ENCODE results near the gene PRRC1. TPM values are rescaled to one million over a fixed set of nuclear protein-coding genes. Genes with fewer than 3 reads are reported as not detected.

PRRC1 gene
- total and polyA plus RNA-seq, 4 donors = 19.6 to 44.1 (median 25.6) TPM

DNA sequence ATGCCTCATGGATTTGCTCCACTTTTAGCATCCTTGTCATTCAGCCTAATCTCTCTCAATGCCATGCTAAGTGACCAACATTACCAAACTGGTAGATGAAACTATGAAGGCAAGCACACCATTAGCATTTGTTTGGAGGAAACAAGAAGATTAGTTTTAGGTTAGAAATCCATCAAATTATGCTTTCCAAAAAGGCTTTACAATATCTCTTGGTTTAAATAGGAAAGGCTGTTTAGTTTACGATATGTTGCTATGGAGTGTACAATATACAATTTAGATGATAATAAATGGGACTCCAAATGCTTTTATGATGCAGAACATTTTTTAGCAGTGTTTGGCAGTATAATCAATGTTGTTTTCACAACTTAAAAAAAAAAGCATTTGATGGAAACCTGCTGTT lies 83.7 kb downstream of the PRRC1 start:
- H3K27ac ChIP-seq (ENCODE audit: low read depth in 1 of 2, low read length in 2 of 2) = no peak overlapping the region
- H3K9me3 ChIP-seq (ENCODE audit: control insufficient read depth in 4 of 4, low read length in 3 of 4) = no peaks in the 10 kb centered on the region
- no peaks in the 10 kb centered on the region for H3K4me1 ChIP-seq (ENCODE audit: control insufficient read depth in 4 of 4, insufficient read depth in 4 of 4, low read length in 3 of 4)
- H3K27me3 ChIP-seq (ENCODE audit: control insufficient read depth in 4 of 4, insufficient read depth in 4 of 4, low read length in 3 of 4) = peaks cover 0 to 5% (median 0%) of the 10 kb centered on the region in 4 donors
- no peaks in the 10 kb centered on the region for H3K36me3 ChIP-seq (ENCODE audit: control insufficient read depth in 4 of 4, insufficient read depth in 3 of 4, low read depth in 1 of 4, low read length in 3 of 4)
- DNase-seq (ENCODE audit: low spot score) = no peak
- H3K4me3 ChIP-seq (ENCODE audit: low read depth in 1 of 3, low read length in 3 of 3) = no peak overlapping the region
- WGBS = 90% methylated on average over 1 of the region's 1 CpG
- TF ChIP-seq FOXA2 (IDR thresholded peaks at IDR 0.05) = no peak
- TF ChIP-seq, protein P1, sequence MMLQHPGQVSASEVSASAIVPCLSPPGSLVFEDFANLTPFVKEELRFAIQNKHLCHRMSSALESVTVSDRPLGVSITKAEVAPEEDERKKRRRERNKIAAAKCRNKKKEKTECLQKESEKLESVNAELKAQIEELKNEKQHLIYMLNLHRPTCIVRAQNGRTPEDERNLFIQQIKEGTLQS (IDR thresholded peaks at IDR 0.05) = no peak
- no peak for TF ChIP-seq GABPA (IDR thresholded peaks at IDR 0.05 in 1 of 2, conservative IDR thresholded peaks at IDR 0.05 in 1 of 2)
- no peak for TF ChIP-seq HNF4A (conservative IDR thresholded peaks at IDR 0.05)
- TF ChIP-seq, protein P2, sequence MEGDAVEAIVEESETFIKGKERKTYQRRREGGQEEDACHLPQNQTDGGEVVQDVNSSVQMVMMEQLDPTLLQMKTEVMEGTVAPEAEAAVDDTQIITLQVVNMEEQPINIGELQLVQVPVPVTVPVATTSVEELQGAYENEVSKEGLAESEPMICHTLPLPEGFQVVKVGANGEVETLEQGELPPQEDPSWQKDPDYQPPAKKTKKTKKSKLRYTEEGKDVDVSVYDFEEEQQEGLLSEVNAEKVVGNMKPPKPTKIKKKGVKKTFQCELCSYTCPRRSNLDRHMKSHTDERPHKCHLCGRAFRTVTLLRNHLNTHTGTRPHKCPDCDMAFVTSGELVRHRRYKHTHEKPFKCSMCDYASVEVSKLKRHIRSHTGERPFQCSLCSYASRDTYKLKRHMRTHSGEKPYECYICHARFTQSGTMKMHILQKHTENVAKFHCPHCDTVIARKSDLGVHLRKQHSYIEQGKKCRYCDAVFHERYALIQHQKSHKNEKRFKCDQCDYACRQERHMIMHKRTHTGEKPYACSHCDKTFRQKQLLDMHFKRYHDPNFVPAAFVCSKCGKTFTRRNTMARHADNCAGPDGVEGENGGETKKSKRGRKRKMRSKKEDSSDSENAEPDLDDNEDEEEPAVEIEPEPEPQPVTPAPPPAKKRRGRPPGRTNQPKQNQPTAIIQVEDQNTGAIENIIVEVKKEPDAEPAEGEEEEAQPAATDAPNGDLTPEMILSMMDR (IDR thresholded peaks at IDR 0.05; ENCODE audit: low read depth, low read length, missing input control) = no peak
- no peak for TF ChIP-seq JUND (IDR thresholded peaks at IDR 0.05)
- TF ChIP-seq SP1 (IDR thresholded peaks at IDR 0.05) = no peak
- TF ChIP-seq, protein P3, sequence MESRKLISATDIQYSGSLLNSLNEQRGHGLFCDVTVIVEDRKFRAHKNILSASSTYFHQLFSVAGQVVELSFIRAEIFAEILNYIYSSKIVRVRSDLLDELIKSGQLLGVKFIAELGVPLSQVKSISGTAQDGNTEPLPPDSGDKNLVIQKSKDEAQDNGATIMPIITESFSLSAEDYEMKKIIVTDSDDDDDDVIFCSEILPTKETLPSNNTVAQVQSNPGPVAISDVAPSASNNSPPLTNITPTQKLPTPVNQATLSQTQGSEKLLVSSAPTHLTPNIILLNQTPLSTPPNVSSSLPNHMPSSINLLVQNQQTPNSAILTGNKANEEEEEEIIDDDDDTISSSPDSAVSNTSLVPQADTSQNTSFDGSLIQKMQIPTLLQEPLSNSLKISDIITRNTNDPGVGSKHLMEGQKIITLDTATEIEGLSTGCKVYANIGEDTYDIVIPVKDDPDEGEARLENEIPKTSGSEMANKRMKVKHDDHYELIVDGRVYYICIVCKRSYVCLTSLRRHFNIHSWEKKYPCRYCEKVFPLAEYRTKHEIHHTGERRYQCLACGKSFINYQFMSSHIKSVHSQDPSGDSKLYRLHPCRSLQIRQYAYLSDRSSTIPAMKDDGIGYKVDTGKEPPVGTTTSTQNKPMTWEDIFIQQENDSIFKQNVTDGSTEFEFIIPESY (IDR thresholded peaks at IDR 0.05) = no peak
- TF ChIP-seq HNF4G (IDR thresholded peaks at IDR 0.05) = no peak
- TF ChIP-seq RAD21 (IDR thresholded peaks at IDR 0.05) = no peak
- no peak for TF ChIP-seq RXRA (IDR thresholded peaks at IDR 0.05)
- TF ChIP-seq, protein P4, sequence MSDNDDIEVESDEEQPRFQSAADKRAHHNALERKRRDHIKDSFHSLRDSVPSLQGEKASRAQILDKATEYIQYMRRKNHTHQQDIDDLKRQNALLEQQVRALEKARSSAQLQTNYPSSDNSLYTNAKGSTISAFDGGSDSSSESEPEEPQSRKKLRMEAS (IDR thresholded peaks at IDR 0.05) = no peak
- TF ChIP-seq, protein P5, sequence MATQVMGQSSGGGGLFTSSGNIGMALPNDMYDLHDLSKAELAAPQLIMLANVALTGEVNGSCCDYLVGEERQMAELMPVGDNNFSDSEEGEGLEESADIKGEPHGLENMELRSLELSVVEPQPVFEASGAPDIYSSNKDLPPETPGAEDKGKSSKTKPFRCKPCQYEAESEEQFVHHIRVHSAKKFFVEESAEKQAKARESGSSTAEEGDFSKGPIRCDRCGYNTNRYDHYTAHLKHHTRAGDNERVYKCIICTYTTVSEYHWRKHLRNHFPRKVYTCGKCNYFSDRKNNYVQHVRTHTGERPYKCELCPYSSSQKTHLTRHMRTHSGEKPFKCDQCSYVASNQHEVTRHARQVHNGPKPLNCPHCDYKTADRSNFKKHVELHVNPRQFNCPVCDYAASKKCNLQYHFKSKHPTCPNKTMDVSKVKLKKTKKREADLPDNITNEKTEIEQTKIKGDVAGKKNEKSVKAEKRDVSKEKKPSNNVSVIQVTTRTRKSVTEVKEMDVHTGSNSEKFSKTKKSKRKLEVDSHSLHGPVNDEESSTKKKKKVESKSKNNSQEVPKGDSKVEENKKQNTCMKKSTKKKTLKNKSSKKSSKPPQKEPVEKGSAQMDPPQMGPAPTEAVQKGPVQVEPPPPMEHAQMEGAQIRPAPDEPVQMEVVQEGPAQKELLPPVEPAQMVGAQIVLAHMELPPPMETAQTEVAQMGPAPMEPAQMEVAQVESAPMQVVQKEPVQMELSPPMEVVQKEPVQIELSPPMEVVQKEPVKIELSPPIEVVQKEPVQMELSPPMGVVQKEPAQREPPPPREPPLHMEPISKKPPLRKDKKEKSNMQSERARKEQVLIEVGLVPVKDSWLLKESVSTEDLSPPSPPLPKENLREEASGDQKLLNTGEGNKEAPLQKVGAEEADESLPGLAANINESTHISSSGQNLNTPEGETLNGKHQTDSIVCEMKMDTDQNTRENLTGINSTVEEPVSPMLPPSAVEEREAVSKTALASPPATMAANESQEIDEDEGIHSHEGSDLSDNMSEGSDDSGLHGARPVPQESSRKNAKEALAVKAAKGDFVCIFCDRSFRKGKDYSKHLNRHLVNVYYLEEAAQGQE (IDR thresholded peaks at IDR 0.05) = no peak
- no peak for TF ChIP-seq YY1 (IDR thresholded peaks at IDR 0.05)
- no peak overlapping the region for H3K9ac ChIP-seq (ENCODE audit: low read depth in 1 of 2, low read length in 2 of 2)

DNA sequence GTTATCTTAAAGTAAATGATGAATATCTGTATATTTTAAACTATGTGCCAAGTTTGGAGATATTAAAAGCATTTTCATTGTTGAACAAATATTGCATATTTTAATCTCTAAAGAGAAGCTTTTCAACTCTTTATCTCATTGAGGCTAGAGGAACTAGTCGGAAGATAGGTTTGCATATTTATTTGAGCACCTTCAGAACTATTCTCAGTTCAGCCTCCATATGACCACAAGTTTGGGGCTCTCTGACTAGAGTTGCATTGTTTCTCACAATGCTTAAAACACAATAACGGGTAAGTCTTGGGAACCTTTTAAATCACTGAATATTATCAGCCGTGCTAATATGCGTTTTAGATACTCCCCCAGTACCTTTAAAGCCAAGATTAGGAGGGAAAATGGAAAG lies 84.2 kb downstream of the PRRC1 start:
- WGBS = 89% methylated on average over 4 of the region's 4 CpGs
- no peaks in the 10 kb centered on the region for H3K9me3 ChIP-seq (ENCODE audit: control insufficient read depth in 4 of 4, low read length in 3 of 4)
- no peak for DNase-seq (ENCODE audit: low spot score)
- H3K27ac ChIP-seq (ENCODE audit: low read depth in 1 of 2, low read length in 2 of 2) = no peak overlapping the region
- H3K4me3 ChIP-seq (ENCODE audit: low read depth in 1 of 3, low read length in 3 of 3) = no peak overlapping the region
- H3K27me3 ChIP-seq (ENCODE audit: control insufficient read depth in 4 of 4, insufficient read depth in 4 of 4, low read length in 3 of 4) = peaks cover 0 to 5% (median 0%) of the 10 kb centered on the region in 4 donors
- H3K4me1 ChIP-seq (ENCODE audit: control insufficient read depth in 4 of 4, insufficient read depth in 4 of 4, low read length in 3 of 4) = no peaks in the 10 kb centered on the region
- H3K9ac ChIP-seq (ENCODE audit: low read depth in 1 of 2, low read length in 2 of 2) = no peak overlapping the region
- H3K36me3 ChIP-seq (ENCODE audit: control insufficient read depth in 4 of 4, insufficient read depth in 3 of 4, low read depth in 1 of 4, low read length in 3 of 4) = no peaks in the 10 kb centered on the region
- no peak for TF ChIP-seq GABPA (IDR thresholded peaks at IDR 0.05 in 1 of 2, conservative IDR thresholded peaks at IDR 0.05 in 1 of 2)
- TF ChIP-seq HNF4A (conservative IDR thresholded peaks at IDR 0.05) = no peak
- no peak for TF ChIP-seq YY1 (IDR thresholded peaks at IDR 0.05)
- TF ChIP-seq EGR1 (IDR thresholded peaks at IDR 0.05; ENCODE audit: low read depth in 2 of 2) = no peak
- TF ChIP-seq SP1 (IDR thresholded peaks at IDR 0.05) = no peak
- TF ChIP-seq, protein P1 (IDR thresholded peaks at IDR 0.05) = no peak
- TF ChIP-seq JUND (IDR thresholded peaks at IDR 0.05) = no peak
- TF ChIP-seq, protein P3 (IDR thresholded peaks at IDR 0.05) = no peak
- TF ChIP-seq HNF4G (IDR thresholded peaks at IDR 0.05) = no peak
- TF ChIP-seq, protein P2 (IDR thresholded peaks at IDR 0.05; ENCODE audit: low read depth, low read length, missing input control) = no peak
- TF ChIP-seq, protein P4 (IDR thresholded peaks at IDR 0.05) = no peak
- TF ChIP-seq RAD21 (IDR thresholded peaks at IDR 0.05) = no peak
- no peak for TF ChIP-seq RXRA (IDR thresholded peaks at IDR 0.05)

Measured in liver (tissue), 9 donors.